PC-9 (cell line): ENCODE data around the gene COLGALT1. TPM values are rescaled to one million over a fixed set of nuclear protein-coding genes. Genes with fewer than 3 reads are reported as not detected.
"Not testable (repeated sequence)": the region's sequence is repeated elsewhere in the genome, so short reads cannot be mapped to it uniquely, and the experiment has no call there.

Source experiments
- BruUV-seq: library from RNA; stranded (reverse); fragments of 400-500 nt; replicated peaks from 2 replicates; lab custom pipeline; 2021; lab: Mats Ljungman, UMichigan
- CTCF ChIA-PET: fragments of 300-600 bp; sonication (Branson Sonifier 250); formaldehyde crosslinking; loops from one replicate; lab custom pipeline; 2022; ENCODE audit warnings: antibody characterized with exemption; lab: Charles Lee
- POLR2A ChIA-PET: fragments of 300-600 bp; sonication (Branson Sonifier 250); formaldehyde crosslinking; loops from one replicate; lab custom pipeline; 2022; ENCODE audit warnings: antibody characterized with exemption; ENCODE audit not compliant: unreplicated experiment; lab: Charles Lee
- DNase-seq, 2 experiments: peaks; one replicate each; pipeline versions ENCODE4 v3.0.0 to v3.0.0-alpha.2; 2015 to 2022; ENCODE audit warnings: mixed read lengths in 1 of 2
- H2AFZ ChIP-seq: fragments of 200-600 bp; sonication (generic); 2 replicates; pipeline ENCODE4 v1.8.1; 2017; ENCODE audit warnings: antibody characterized with exemption
- H3F3A ChIP-seq: fragments of 200-600 bp; sonication (generic); 2 replicates; pipeline ENCODE4 v1.8.1; 2017; ENCODE audit warnings: antibody characterized with exemption, mild to moderate bottlenecking, low read depth; ENCODE audit not compliant: insufficient read depth
- H3K27ac ChIP-seq: fragments of 200-600 bp; sonication (generic); 2 replicates; pipeline ENCODE4 v1.6.1; 2016; ENCODE audit warnings: mixed run types
- H3K27me3 ChIP-seq: fragments of 200-600 bp; sonication (generic); 2 replicates; pipeline ENCODE4 v1.6.1; 2016; ENCODE audit warnings: low read depth, mixed run types; ENCODE audit not compliant: insufficient read depth
- H3K36me3 ChIP-seq: fragments of 200-600 bp; sonication (generic); 2 replicates; pipeline ENCODE4 v1.6.1; 2016; ENCODE audit warnings: low read depth, mixed run types
- H3K4me1 ChIP-seq: fragments of 200-600 bp; sonication (generic); replicated peaks from 2 replicates; pipeline ENCODE4 v1.6.1; 2016; ENCODE audit warnings: mixed run types; ENCODE audit not compliant: insufficient read depth
- H3K4me2 ChIP-seq: fragments of 200-600 bp; sonication (generic); 2 replicates; pipeline ENCODE4 v1.6.1; 2017; ENCODE audit warnings: mixed run types
- H3K4me3 ChIP-seq: fragments of 200-600 bp; sonication (generic); 2 replicates; pipeline ENCODE4 v1.6.1; 2016; ENCODE audit warnings: mixed run types
- H3K79me2 ChIP-seq: fragments of 200-600 bp; sonication (generic); 2 replicates; pipeline ENCODE4 v1.6.1; 2017; ENCODE audit warnings: low read depth, mixed run types
- H3K9me2 ChIP-seq: fragments of 200-600 bp; sonication (generic); 2 replicates; pipeline ENCODE4 v1.8.1; 2017; ENCODE audit warnings: mild to moderate bottlenecking; ENCODE audit not compliant: insufficient read depth
- H3K9me3 ChIP-seq: fragments of 200-600 bp; sonication (generic); 2 replicates; pipeline ENCODE4 v1.8.1; 2016; ENCODE audit warnings: low read depth; ENCODE audit not compliant: insufficient read depth
- H4K20me1 ChIP-seq: fragments of 200-600 bp; sonication (generic); 2 replicates; pipeline ENCODE4 v1.8.1; 2017; ENCODE audit not compliant: insufficient read depth
- EZH2 ChIP-seq: fragments of 200-600 bp; sonication (generic); IDR thresholded peaks from 2 replicates; pipeline ENCODE4 v1.8.0; 2017; ENCODE audit warnings: antibody characterized with exemption, low read depth
- intact Hi-C: fragments of 100-400 bp; cut with micrococcal nuclease; formaldehyde crosslinking; loops from one replicate; pipeline ENCODE4 v1.10.0; 2022; ENCODE audit not compliant: unreplicated experiment
- total RNA-seq: library from RNA; stranded (reverse); gene quantifications from 2 replicates; pipeline ENCODE4 v1.2.3, GENCODE V29; 2021
- TF ChIP-seq, protein P1 (sequence below): fragments of 200-600 bp; sonication (generic); conservative IDR thresholded peaks from 2 replicates; pipeline ENCODE4 v1.6.1; 2017; ENCODE audit warnings: mixed run types, antibody characterized with exemption, mild to moderate bottlenecking, moderate library complexity

The COLGALT1 gene
- total RNA-seq, 1 experiment from 2014 or later: 88.8 TPM

GRCh38 chr19:17582613-17583012 is 27.2 kb downstream of the COLGALT1 start:
- POLR2A ChIA-PET: no interaction called here
- CTCF ChIA-PET: no interaction called here

DNA sequence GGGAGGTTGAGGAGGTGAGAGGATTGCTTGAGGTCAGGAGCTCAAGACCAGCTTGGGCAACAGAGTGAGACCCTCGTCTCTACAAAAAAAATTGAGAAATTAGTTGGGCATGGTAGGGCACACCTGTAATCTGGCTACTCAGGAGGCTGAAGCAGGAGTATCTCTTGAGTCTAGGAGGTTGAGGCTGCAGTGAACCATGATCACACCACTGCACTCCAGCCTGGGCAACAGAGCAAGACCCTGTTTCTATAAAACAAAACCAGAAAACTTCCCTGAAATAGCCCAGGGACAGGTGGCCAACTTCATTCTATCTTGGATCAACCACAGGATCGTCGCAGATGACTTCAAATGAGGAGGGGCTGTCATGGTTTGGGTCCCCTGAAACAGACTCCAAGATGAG is 28.7 kb downstream of the COLGALT1 start:
- Histone ChIP-seq H3K9me2 (no peaks in the 10 kb centered on the region), H3K9me3 (no peaks in the 10 kb centered on the region), H3K36me3 (no peaks in the 10 kb centered on the region), H3K4me2 (no peak overlapping the region), H4K20me1 (no peaks in the 10 kb centered on the region; the same call in 1 of the 2 replicates), H3K79me2 (no peaks in the 10 kb centered on the region), H3F3A (peaks cover 9% of the 10 kb centered on the region), H2AFZ (no peak overlapping the region), H3K4me3 (no peak overlapping the region), H3K4me1 (no peaks in the 10 kb centered on the region), H3K27me3 (no peaks in the 10 kb centered on the region), H3K27ac (no peak overlapping the region)
- ChIA-PET CTCF (no interaction called here), POLR2A (no interaction called here)
- BruUV-seq: no TSS peak
- intact Hi-C loops: no loop called here
- no peak for TF ChIP-seq EZH2
- TF ChIP-seq, protein P1, sequence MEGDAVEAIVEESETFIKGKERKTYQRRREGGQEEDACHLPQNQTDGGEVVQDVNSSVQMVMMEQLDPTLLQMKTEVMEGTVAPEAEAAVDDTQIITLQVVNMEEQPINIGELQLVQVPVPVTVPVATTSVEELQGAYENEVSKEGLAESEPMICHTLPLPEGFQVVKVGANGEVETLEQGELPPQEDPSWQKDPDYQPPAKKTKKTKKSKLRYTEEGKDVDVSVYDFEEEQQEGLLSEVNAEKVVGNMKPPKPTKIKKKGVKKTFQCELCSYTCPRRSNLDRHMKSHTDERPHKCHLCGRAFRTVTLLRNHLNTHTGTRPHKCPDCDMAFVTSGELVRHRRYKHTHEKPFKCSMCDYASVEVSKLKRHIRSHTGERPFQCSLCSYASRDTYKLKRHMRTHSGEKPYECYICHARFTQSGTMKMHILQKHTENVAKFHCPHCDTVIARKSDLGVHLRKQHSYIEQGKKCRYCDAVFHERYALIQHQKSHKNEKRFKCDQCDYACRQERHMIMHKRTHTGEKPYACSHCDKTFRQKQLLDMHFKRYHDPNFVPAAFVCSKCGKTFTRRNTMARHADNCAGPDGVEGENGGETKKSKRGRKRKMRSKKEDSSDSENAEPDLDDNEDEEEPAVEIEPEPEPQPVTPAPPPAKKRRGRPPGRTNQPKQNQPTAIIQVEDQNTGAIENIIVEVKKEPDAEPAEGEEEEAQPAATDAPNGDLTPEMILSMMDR: no peak
- no peak for DNase-seq

More at GRCh38 chr19:17582613-17583012, 27.2 kb downstream of the COLGALT1 start:
- Histone ChIP-seq H3K9me3 (no peaks in the 10 kb centered on the region), H4K20me1 (no peaks in the 10 kb centered on the region; the same call in 1 of the 2 replicates), H2AFZ (no peak overlapping the region), H3K27ac (no peak overlapping the region), H3K9me2 (no peaks in the 10 kb centered on the region), H3K4me2 (no peak overlapping the region), H3K4me3 (no peak overlapping the region), H3K27me3 (no peaks in the 10 kb centered on the region), H3F3A (peaks cover 17% of the 10 kb centered on the region), H3K36me3 (no peaks in the 10 kb centered on the region), H3K79me2 (no peaks in the 10 kb centered on the region), H3K4me1 (no peaks in the 10 kb centered on the region)
- no peak for DNase-seq
- BruUV-seq: no TSS peak
- TF ChIP-seq EZH2: no peak
- TF ChIP-seq, protein P1: no peak
- intact Hi-C loops: no loop called here

- H2AFZ ChIP-seq, H3K27me3 ChIP-seq, H3K36me3 ChIP-seq, H3K4me2 ChIP-seq, H3K4me3 ChIP-seq, H3K9me3 ChIP-seq, H3K4me1 ChIP-seq, BruUV-seq, H4K20me1 ChIP-seq, H3K79me2 ChIP-seq, H3K27ac ChIP-seq, DNase-seq, intact Hi-C loops, H3F3A ChIP-seq, H3K9me2 ChIP-seq, POLR2A ChIA-PET, CTCF ChIA-PET: not testable (repeated sequence)
These were observed 29.9 kb downstream of the COLGALT1 start for GRCh38 chr19:17585395-17585794.

- Histone ChIP-seq H3K4me2 (no peak overlapping the region), H3K4me1 (no peaks in the 10 kb centered on the region), H3K79me2 (no peaks in the 10 kb centered on the region), H3K27me3 (peaks cover 27% of the 10 kb centered on the region), H3K9me2 (no peaks in the 10 kb centered on the region), H2AFZ (no peak overlapping the region), H3K36me3 (no peaks in the 10 kb centered on the region), H4K20me1 (no peaks in the 10 kb centered on the region), H3K9me3 (no peaks in the 10 kb centered on the region), H3K27ac (no peak overlapping the region), H3K4me3 (no peak overlapping the region), H3F3A (no peaks in the 10 kb centered on the region)
- no peak for DNase-seq
- POLR2A ChIA-PET: no interaction called here
- TF ChIP-seq EZH2: no peak
- TF ChIP-seq, protein P1: no peak
- CTCF ChIA-PET: no interaction called here
- BruUV-seq: no TSS peak
- intact Hi-C loops: no loop called here
These were observed 35.4 kb downstream of the COLGALT1 start for GRCh38 chr19:17590866-17591265.

GRCh38 chr19:17594296-17594695 is 38.8 kb downstream of the COLGALT1 start:
- H3K27ac ChIP-seq, BruUV-seq, CTCF ChIA-PET: not testable (repeated sequence)

More at GRCh38 chr19:17594296-17594695, 38.8 kb downstream of the COLGALT1 start:
- POLR2A ChIA-PET, H3F3A ChIP-seq, H3K9me3 ChIP-seq, H3K4me2 ChIP-seq, H3K4me1 ChIP-seq, DNase-seq, intact Hi-C loops, H2AFZ ChIP-seq, H3K79me2 ChIP-seq, H4K20me1 ChIP-seq, H3K9me2 ChIP-seq, H3K36me3 ChIP-seq, H3K4me3 ChIP-seq: not testable (repeated sequence)
- peaks cover 31% of the 10 kb centered on the region for H3K27me3 ChIP-seq
